HepG2 (cell line): ENCODE results near the gene IFT88. TPM values are rescaled to one million over a fixed set of nuclear protein-coding genes. Genes with fewer than 3 reads are reported as not detected.

Source experiments
- CAMTA2 ChIP-seq: sonication (generic); formaldehyde crosslinking; IDR thresholded peaks from 2 replicates; pipeline ENCODE4 v1.4.0; 2020; ENCODE audit warnings: mild to moderate bottlenecking, missing genetic modification reagents, borderline replicate concordance
- DNMT3B ChIP-seq: conservative IDR thresholded peaks from 2 replicates; pipeline ENCODE4 v1.6.1; 2016; ENCODE audit warnings: missing biosample characterization, control low read depth
- HNF4G ChIP-seq, 2 experiments: sonication (generic) in 1 of 2; formaldehyde crosslinking in 1 of 2; IDR thresholded peaks; 2 replicates each; pipeline versions ENCODE4 v1.4.0 to v1.6.1; 2011 to 2020; ENCODE audit warnings: borderline replicate concordance in 2 of 2, low read depth in 2 of 2, mild to moderate bottlenecking in 2 of 2, low read length in 1 of 2, missing genetic modification reagents in 1 of 2, moderate library complexity in 1 of 2
- HNRNPK ChIP-seq: fragments of 200-400 bp; formaldehyde crosslinking; IDR thresholded peaks from 2 replicates; pipeline ENCODE4 v1.6.1; 2018; ENCODE audit warnings: low read length, low read depth, moderate library complexity, mild to moderate bottlenecking; ENCODE audit not compliant: poor library complexity, severe bottlenecking
- LCORL ChIP-seq, 2 experiments: fragments of 450-650 bp in 1 of 2; sonication (generic) in 1 of 2; formaldehyde crosslinking in 1 of 2; IDR thresholded peaks; 2 replicates each; pipeline versions ENCODE4 v1.5.0 to v1.6.1; 2017 to 2020; ENCODE audit warnings: antibody characterized with exemption in 1 of 2, missing genetic modification reagents in 1 of 2
- PHF8 ChIP-seq: sonication (generic); formaldehyde crosslinking; IDR thresholded peaks from 2 replicates; pipeline ENCODE4 v1.5.0; 2020; ENCODE audit warnings: missing genetic modification reagents
- ZMAT5 ChIP-seq: sonication (generic); formaldehyde crosslinking; IDR thresholded peaks from 2 replicates; pipeline ENCODE4 v1.5.0; 2020; ENCODE audit warnings: mild to moderate bottlenecking, low read depth, missing genetic modification reagents, borderline replicate concordance
- ZNF350 ChIP-seq: sonication (generic); formaldehyde crosslinking; IDR thresholded peaks from 2 replicates; pipeline ENCODE4 v1.4.0; 2020; ENCODE audit warnings: mild to moderate bottlenecking, low read depth, missing genetic modification reagents, borderline replicate concordance
- ZNF75D ChIP-seq: sonication (generic); formaldehyde crosslinking; IDR thresholded peaks from 2 replicates; pipeline ENCODE4 v1.8.1; 2023; ENCODE audit warnings: missing genetic modification reagents, mild to moderate bottlenecking, borderline replicate concordance
- ZXDC ChIP-seq: sonication (generic); formaldehyde crosslinking; IDR thresholded peaks from 2 replicates; pipeline ENCODE4 v1.5.0; 2020; ENCODE audit warnings: mild to moderate bottlenecking, missing genetic modification reagents
- polyA plus RNA-seq, 8 experiments: library from polyadenylated mRNA; depleted of rRNA in 3 of 8; stranded (reverse) in 7 of 8; unstranded in 1 of 8; fragments of >200 nt; fragmentation: Illumina TruSeq in 4 of 8; extraction: Trizol in 4 of 8; gene quantifications; 2 replicates each; pipeline versions ENCODE4 v1.2.1 to v1.2.3, GENCODE V29; 2011 to 2016; ENCODE audit warnings: low read depth in 4 of 8, missing spikeins in 1 of 8, mixed read lengths in 1 of 8; ENCODE audit not compliant: insufficient read depth in 1 of 8
- total RNA-seq, 5 experiments: library from RNA; depleted of rRNA; stranded (reverse); fragments of >200 nt; fragmentation: Illumina TruSeq; extraction: Trizol; gene quantifications; 2 replicates each; pipeline ENCODE4 v1.2.3, GENCODE V29; 2016; ENCODE audit warnings: low read depth in 1 of 5
- TF ChIP-seq, protein P1 (sequence below): sonication (generic); formaldehyde crosslinking; IDR thresholded peaks from 2 replicates; pipeline ENCODE4 v1.4.0; 2020; ENCODE audit warnings: missing genetic modification reagents, borderline replicate concordance
- TF ChIP-seq, protein P2 (sequence below): sonication (generic); formaldehyde crosslinking; conservative IDR thresholded peaks from 2 replicates; pipeline ENCODE4 v1.4.0; 2020; ENCODE audit warnings: missing genetic modification reagents

IFT88 gene
- total and polyA plus RNA-seq, 2 of the 13 experiments (the other 11 are each of a cell fraction or from before 2014, with no cell fraction given), result 8.4 to 19.9 TPM

DNA sequence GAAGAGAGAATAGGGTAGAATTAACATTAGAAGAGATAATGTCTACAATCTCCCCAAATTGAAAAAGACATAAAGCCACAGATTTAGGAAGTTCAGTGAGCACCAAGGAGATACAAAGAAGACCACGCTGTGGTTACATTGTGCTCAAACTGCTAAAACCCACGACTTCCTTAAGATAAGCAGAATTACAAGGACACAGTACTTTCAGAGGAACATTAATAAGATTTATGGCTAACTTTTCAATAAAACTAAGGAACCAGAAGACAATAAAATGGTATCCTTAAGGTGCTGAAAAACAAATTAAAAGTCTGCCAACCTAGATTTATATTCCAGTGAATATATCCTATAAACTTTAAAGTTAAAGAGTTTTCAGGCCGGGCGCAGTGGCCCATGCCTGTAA is 129.1 kb downstream of the IFT88 start (continued):
- TF ChIP-seq ZXDC (CRISPR knock-in tag), result no peak
- no peak for TF ChIP-seq DNMT3B (CRISPR knock-in tag)
- TF ChIP-seq PHF8, result no peak
- TF ChIP-seq ZNF75D (CRISPR knock-in tag), result no peak
- TF ChIP-seq HNF4G (IDR thresholded peaks at IDR 0.05; ENCODE audit: borderline replicate concordance, low read depth, low read length), result no peak
- TF ChIP-seq HNF4G (CRISPR knock-in tag; IDR thresholded peaks at IDR 0.05; ENCODE audit: borderline replicate concordance, low read depth), result no peak
- TF ChIP-seq, protein P1, sequence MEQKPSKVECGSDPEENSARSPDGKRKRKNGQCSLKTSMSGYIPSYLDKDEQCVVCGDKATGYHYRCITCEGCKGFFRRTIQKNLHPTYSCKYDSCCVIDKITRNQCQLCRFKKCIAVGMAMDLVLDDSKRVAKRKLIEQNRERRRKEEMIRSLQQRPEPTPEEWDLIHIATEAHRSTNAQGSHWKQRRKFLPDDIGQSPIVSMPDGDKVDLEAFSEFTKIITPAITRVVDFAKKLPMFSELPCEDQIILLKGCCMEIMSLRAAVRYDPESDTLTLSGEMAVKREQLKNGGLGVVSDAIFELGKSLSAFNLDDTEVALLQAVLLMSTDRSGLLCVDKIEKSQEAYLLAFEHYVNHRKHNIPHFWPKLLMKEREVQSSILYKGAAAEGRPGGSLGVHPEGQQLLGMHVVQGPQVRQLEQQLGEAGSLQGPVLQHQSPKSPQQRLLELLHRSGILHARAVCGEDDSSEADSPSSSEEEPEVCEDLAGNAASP (CRISPR knock-in tag), result no peak
- TF ChIP-seq HNRNPK, result no peak
- TF ChIP-seq LCORL (IDR thresholded peaks at IDR 0.05), result no peak
- no peak for TF ChIP-seq LCORL (CRISPR knock-in tag; IDR thresholded peaks at IDR 0.05)
- no peak for TF ChIP-seq CAMTA2 (CRISPR knock-in tag)
- no peak for TF ChIP-seq ZMAT5
- TF ChIP-seq, protein P2, sequence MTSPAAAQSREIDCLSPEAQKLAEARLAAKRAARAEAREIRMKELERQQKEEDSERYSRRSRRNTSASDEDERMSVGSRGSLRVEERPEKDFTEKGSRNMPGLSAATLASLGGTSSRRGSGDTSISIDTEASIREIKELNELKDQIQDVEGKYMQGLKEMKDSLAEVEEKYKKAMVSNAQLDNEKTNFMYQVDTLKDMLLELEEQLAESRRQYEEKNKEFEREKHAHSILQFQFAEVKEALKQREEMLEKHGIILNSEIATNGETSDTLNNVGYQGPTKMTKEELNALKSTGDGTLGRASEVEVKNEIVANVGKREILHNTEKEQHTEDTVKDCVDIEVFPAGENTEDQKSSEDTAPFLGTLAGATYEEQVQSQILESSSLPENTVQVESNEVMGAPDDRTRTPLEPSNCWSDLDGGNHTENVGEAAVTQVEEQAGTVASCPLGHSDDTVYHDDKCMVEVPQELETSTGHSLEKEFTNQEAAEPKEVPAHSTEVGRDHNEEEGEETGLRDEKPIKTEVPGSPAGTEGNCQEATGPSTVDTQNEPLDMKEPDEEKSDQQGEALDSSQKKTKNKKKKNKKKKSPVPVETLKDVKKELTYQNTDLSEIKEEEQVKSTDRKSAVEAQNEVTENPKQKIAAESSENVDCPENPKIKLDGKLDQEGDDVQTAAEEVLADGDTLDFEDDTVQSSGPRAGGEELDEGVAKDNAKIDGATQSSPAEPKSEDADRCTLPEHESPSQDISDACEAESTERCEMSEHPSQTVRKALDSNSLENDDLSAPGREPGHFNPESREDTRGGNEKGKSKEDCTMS (CRISPR knock-in tag), result no peak
- no peak for TF ChIP-seq ZNF350 (CRISPR knock-in tag)
